Activated T-helper 1 cell treated with Interleukin-2 at 50 U/mL for 16 hours (primary cell): ENCODE measurements around the gene OVOL3.
"Not testable (repeated sequence)": the region's sequence is repeated elsewhere in the genome, so short reads cannot be mapped to it uniquely, and the experiment has no call there.

ENCODE experiments used
- DNase-seq: peaks from one replicate; pipeline ENCODE4 v3.0.0-alpha.2; 2020; ENCODE audit warnings: low read depth

The OVOL3 gene

GRCh38 chr19:36110487-36111199 is at the start of gene OVOL3:
OVOL3 (plus strand) TSS chr19:36111143; CDS start chr19:36111203, 60 bp downstream.
- DNase-seq = no peak

DNA sequence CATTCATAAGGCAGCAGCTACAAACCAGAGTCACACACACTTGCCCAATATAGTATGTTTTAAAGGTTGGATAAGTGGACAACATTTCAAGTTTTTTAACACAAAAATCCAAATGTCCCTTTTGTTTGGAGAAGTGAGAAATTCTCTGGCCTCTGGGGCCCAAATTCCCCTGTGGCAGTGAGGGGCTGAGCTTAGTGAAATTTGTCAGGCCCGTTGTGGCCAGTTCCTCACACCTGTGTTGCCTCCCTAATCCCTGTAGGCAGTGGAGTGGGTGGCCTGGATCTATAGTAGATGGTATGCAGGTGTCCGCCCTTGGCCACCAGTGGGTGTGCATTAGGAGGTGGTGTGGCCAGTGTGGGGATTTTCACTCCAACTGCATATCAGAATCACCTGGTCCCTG is 49.6 kb upstream of the OVOL3 start:
- DNase-seq = no peak

DNA sequence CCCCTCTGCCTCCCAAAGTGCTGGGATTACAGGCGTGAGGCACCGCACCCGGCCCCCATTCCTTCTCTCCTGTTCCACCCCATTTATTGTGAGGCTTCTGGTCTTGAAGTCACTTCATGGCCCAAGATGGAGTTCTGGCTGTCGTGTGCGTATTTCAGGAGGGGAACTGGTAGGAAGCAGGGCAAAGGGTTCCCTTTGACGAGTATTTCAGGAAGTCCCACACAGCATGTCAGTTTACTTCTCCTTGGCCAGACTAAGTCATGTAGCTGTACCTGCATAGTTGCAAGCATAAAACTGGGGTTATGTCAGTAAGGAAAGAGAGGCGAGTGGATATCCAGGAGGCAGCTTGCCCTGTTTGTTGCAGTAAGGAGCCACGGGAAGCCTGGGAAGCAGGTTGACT is 46.1 kb upstream of the OVOL3 start:
- no peak for DNase-seq

- no peak for DNase-seq
These were observed 43.3 kb upstream of the OVOL3 start for GRCh38 chr19:36067681-36068080.

- not testable (repeated sequence) for DNase-seq
These were observed 42.0 kb upstream of the OVOL3 start for GRCh38 chr19:36068810-36069499.

DNA sequence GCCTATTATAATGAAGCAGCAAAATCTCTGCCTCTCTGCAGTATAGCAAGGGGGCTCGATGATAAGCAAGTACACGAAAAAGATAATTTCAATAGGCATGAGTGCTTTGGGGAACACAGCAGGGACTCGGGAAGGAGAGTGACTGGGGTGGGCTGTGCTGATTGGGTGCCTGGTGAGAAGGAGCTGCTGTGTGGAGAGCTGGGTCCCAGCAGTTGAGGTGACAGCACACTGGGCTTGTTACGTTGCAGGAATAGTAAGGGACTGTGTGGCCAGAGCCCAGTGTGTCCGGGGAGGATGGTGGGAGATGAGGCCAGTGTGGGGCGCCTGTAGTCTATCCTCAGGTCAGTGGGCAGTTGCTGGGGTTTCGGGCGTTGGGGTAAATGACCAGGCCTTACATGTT is 38.9 kb upstream of the OVOL3 start:
- DNase-seq = no peak

- no peak for DNase-seq
These were observed 37.6 kb upstream of the OVOL3 start for GRCh38 chr19:36073121-36073876.

DNA sequence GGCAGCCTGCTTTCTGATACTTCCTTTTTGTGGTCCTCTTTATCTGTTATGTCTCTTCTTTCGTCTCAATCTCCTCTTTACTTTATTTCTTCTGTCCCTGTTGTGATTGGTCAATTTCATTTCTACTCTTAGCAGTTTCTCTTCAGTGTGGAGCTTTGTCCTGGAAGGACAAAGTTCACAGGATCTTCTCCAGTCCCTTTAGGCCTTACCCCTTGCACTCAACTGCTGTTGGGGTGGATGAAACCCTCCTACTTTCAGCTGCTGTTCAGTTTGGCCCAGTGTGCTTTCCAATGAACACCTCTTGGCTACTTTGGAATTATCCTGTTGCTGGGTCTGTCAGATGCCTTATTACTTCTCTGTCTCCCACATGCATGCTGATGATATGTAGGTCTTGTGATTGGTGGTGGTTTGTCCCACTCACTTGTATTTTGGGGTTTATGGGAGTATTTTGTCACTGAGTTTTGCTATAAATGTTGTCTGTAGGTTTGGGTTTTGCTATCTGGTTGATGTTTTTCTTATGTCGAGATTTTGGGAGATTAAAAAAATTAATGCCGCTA is 31.5 kb upstream of the OVOL3 start:
- no peak for DNase-seq

GRCh38 chr19:36081385-36081784 is 29.6 kb upstream of the OVOL3 start:
- no peak for DNase-seq

- DNase-seq = no peak
These were observed 29.0 kb upstream of the OVOL3 start for GRCh38 chr19:36081894-36082293.

GRCh38 chr19:36082916-36083315 is 28.0 kb upstream of the OVOL3 start:
- no peak for DNase-seq

GRCh38 chr19:36084231-36085009 is 26.5 kb upstream of the OVOL3 start:
- no peak for DNase-seq

DNA sequence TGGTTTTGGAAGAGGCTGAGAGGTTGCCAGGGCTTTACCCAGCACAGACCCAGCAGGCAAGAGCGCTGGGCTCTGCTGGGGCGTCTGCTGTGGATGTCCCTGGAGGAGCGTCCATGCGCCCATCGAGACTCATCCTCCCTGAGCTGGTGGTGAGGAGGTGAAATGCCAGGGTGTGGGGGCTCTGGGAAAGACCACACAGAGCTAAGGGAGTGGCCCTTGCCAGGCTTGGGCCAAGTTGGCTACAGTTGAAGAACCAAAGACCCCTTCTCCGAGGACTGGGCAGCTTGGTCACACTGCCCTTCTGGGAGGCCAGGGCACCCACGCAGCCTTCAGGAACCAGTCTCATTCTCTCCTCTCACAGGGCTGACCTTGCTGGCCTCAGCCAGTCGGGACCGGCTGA is 24.6 kb upstream of the OVOL3 start:
- no peak for DNase-seq

GRCh38 chr19:36089847-36090246 is 21.1 kb upstream of the OVOL3 start:
- no peak for DNase-seq

DNA sequence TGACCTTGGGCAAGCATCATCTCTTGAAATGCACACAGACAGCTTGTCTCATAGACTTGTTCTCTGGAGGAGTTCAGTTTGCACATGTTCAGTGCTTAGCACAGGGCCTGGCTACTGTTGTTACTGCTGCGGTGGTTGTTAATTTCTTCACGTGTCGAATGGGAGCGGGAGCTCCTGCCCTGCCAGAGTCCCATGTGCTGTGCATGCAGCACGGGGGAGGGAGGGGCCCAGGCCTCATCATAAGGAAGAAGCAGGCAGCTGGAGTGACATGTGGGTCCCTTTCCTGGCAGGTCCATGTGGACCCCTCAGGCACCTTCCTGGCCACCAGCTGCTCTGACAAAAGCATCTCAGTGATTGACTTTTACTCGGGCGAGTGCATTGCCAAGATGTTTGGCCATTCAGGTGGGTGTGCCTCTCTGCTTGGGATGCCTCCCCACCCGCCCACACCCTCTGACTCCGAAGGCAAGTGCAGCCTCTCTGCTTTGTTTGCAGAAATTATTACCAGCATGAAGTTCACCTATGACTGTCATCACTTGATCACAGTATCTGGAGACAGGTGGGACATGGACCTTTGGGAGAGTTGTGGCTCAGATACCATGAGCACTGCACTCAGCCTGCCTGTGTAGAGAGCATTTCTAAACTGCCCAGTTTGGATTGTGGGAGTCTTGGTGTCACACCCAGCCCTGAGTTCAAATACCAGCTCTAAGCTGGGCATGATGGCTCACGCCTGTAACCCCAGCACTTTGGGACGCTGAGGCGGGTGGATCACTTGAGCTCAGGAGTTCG is 19.8 kb upstream of the OVOL3 start:
- DNase-seq = no peak

DNA sequence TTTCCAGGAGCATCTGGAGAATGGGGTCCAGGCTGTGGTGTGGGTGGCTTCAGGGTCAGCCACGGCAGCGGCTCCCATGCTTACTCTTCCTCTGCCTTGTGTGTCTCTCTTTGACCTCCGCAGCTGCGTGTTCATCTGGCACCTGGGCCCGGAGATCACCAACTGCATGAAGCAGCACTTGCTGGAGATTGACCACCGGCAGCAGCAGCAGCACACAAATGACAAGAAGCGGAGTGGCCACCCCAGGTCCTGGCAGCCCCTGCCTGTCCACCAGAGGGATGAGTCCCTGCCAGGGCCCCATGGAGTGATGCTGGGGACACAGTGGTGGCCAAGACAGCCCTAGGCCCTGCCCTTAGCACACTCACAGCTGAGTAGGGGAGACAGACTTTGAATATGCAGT is 18.4 kb upstream of the OVOL3 start:
- DNase-seq = no peak

DNA sequence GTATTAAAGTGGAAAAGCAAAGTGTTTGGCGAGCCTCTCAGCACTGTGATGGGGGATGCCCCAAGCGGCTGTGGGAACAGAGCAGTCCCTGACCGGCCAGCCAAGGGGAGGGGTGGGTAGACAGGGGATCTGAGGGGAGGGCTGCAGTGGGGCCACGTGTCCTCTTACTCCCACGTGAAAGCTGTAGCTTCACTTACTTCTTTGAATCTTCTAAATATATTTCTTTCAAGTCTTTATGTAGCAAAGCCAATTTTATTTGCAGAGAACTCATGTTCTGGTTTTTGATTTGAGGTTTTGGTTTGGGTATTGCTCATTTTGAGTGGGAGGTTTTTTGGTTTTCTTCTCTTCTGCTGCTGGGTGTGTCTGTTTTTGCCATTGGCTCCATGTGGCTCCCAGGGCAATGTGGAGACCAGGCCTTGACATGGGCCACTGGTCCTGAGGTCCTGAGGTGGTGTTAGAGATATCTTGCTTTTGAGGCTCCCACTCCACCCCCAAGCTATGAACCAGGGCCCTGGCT is 17.7 kb upstream of the OVOL3 start:
- no peak for DNase-seq

- no peak for DNase-seq
These were observed 17.3 kb upstream of the OVOL3 start for GRCh38 chr19:36093687-36094086.

GRCh38 chr19:36097036-36097435 is 13.9 kb upstream of the OVOL3 start:
- DNase-seq = no peak

GRCh38 chr19:36099166-36099785 is 11.7 kb upstream of the OVOL3 start:
- DNase-seq = no peak
